ENCODE results near the gene SLC2A9.

Gene SLC2A9

GRCh38 chr4:10031668-10032590, 10.6 kb upstream of the SLC2A9 start:
- H3K4me1 ChIP-seq (ENCODE audit: insufficient read depth, insufficient read length) = peaks cover 4% of the 10 kb centered on the region
- H3K36me3 ChIP-seq (ENCODE audit: insufficient read depth, insufficient read length, low read length) = no peaks in the 10 kb centered on the region
- no peak overlapping the region for H3K9ac ChIP-seq (ENCODE audit: insufficient read length, low read depth)
- TF ChIP-seq YY1 (IDR thresholded peaks at IDR 0.05; ENCODE audit: insufficient read depth, insufficient read length) (no peak), ZNF274 (IDR thresholded peaks at IDR 0.05; ENCODE audit: low read depth, low read length) (no peak), SUZ12 (IDR thresholded peaks at IDR 0.05; ENCODE audit: extremely low read depth, insufficient read depth, insufficient read length) (no peak)
- no peak overlapping the region for H3K4me3 ChIP-seq (ENCODE audit: insufficient read length, low read depth)
- no peaks in the 10 kb centered on the region for H3K27me3 ChIP-seq (ENCODE audit: insufficient read depth, insufficient read length)
- DNase-seq (ENCODE audit: low read depth, low spot score) = peak; percentile 39
- no peaks in the 10 kb centered on the region for H3K9me3 ChIP-seq (ENCODE audit: insufficient read depth, low read length)

GRCh38 chr4:10030972-10031667, 9.8 kb upstream of the SLC2A9 start:
- TF ChIP-seq YY1 (IDR thresholded peaks at IDR 0.05; ENCODE audit: insufficient read depth, insufficient read length) (no peak), SUZ12 (IDR thresholded peaks at IDR 0.05; ENCODE audit: extremely low read depth, insufficient read depth, insufficient read length) (no peak), ZNF274 (IDR thresholded peaks at IDR 0.05; ENCODE audit: low read depth, low read length) (no peak)
- Histone ChIP-seq H3K4me3 (ENCODE audit: insufficient read length, low read depth) (no peak overlapping the region), H3K9me3 (ENCODE audit: insufficient read depth, low read length) (no peaks in the 10 kb centered on the region), H3K9ac (ENCODE audit: insufficient read length, low read depth) (no peak overlapping the region), H3K36me3 (ENCODE audit: insufficient read depth, insufficient read length, low read length) (no peaks in the 10 kb centered on the region), H3K27me3 (ENCODE audit: insufficient read depth, insufficient read length) (no peaks in the 10 kb centered on the region), H3K4me1 (ENCODE audit: insufficient read depth, insufficient read length) (peaks cover 4% of the 10 kb centered on the region)
- no peak for DNase-seq (ENCODE audit: low read depth, low spot score)

- no peak for TF ChIP-seq SUZ12 (IDR thresholded peaks at IDR 0.05; ENCODE audit: extremely low read depth, insufficient read depth, insufficient read length)
- no peak for TF ChIP-seq YY1 (IDR thresholded peaks at IDR 0.05; ENCODE audit: insufficient read depth, insufficient read length)
- no peak for TF ChIP-seq ZNF274 (IDR thresholded peaks at IDR 0.05; ENCODE audit: low read depth, low read length)
- Histone ChIP-seq H3K36me3 (ENCODE audit: insufficient read depth, insufficient read length, low read length) (no peaks in the 10 kb centered on the region), H3K4me3 (ENCODE audit: insufficient read length, low read depth) (no peak overlapping the region), H3K9me3 (ENCODE audit: insufficient read depth, low read length) (no peaks in the 10 kb centered on the region), H3K27me3 (ENCODE audit: insufficient read depth, insufficient read length) (peaks cover 12% of the 10 kb centered on the region), H3K9ac (ENCODE audit: insufficient read length, low read depth) (no peak overlapping the region), H3K4me1 (ENCODE audit: insufficient read depth, insufficient read length) (peaks cover 4% of the 10 kb centered on the region)
- DNase-seq (ENCODE audit: low read depth, low spot score) = no peak
Observed at GRCh38 chr4:10029403-10029802, 8.1 kb upstream of the SLC2A9 start.

GRCh38 chr4:10028910-10029309, 7.6 kb upstream of the SLC2A9 start:
- Histone ChIP-seq H3K4me1 (ENCODE audit: insufficient read depth, insufficient read length) (peaks cover 4% of the 10 kb centered on the region), H3K9ac (ENCODE audit: insufficient read length, low read depth) (no peak overlapping the region), H3K9me3 (ENCODE audit: insufficient read depth, low read length) (no peaks in the 10 kb centered on the region), H3K27me3 (ENCODE audit: insufficient read depth, insufficient read length) (peaks cover 14% of the 10 kb centered on the region), H3K36me3 (ENCODE audit: insufficient read depth, insufficient read length, low read length) (no peaks in the 10 kb centered on the region), H3K4me3 (ENCODE audit: insufficient read length, low read depth) (no peak overlapping the region)
- no peak for DNase-seq (ENCODE audit: low read depth, low spot score)
- TF ChIP-seq YY1 (IDR thresholded peaks at IDR 0.05; ENCODE audit: insufficient read depth, insufficient read length) (no peak), SUZ12 (IDR thresholded peaks at IDR 0.05; ENCODE audit: extremely low read depth, insufficient read depth, insufficient read length) (no peak), ZNF274 (IDR thresholded peaks at IDR 0.05; ENCODE audit: low read depth, low read length) (no peak)

DNA sequence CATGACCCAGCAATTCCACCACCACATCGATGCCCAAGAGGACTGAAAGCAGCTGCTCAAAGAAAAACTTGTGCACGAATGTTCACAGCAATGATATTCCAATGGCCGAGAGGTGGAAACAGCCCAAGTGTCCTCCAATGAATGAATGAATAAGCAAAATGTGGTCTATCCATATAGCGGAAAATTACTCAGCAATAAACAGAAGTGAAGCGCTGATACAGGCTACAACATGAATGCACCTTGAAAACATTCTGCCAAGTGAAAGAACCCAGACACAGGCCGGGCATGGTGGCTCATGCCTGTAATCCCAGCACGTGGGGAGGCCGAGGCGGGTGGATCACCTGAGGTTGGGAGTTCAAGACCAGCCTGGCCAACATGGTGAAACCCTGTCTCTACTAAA, 5.2 kb upstream of the SLC2A9 start:
- Histone ChIP-seq H3K4me1 (ENCODE audit: insufficient read depth, insufficient read length) (peaks cover 4% of the 10 kb centered on the region), H3K36me3 (ENCODE audit: insufficient read depth, insufficient read length, low read length) (no peaks in the 10 kb centered on the region)
- TF ChIP-seq ZNF274 (IDR thresholded peaks at IDR 0.05; ENCODE audit: low read depth, low read length) = no peak
- no peak for TF ChIP-seq SUZ12 (IDR thresholded peaks at IDR 0.05; ENCODE audit: extremely low read depth, insufficient read depth, insufficient read length)
- TF ChIP-seq YY1 (IDR thresholded peaks at IDR 0.05; ENCODE audit: insufficient read depth, insufficient read length) = no peak

DNA sequence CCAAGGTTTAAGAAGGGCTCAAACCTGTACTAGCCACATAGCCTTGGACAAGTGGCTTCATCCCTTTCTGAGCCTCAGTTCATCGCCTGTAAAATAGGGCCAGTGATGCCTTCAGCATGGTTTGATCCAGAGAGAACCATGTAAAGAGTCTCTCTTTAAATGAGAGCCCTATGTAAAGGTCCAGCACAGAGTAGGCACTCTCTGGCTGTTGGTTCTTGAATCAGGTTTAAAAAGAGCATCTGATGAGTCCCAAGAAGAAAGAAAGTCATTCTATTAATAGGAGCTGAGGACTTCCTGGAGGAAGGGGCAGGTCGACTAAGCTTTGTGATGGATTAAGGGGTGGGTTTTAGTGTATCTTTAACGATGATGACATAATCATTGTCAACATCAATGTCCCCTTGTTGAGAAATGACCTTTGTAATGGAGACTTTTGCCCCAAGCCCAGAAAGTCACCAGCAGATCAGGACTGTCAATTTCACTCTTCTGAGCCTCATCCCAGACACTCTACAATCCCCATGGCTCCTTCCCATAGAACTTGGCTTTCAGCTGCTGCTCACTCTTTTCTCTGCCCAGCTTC, 4.0 kb upstream of the SLC2A9 start:
- DNase-seq (ENCODE audit: low read depth, low spot score) = no peak
- Histone ChIP-seq H3K4me3 (ENCODE audit: insufficient read length, low read depth) (no peak overlapping the region), H3K36me3 (ENCODE audit: insufficient read depth, insufficient read length, low read length) (no peaks in the 10 kb centered on the region), H3K4me1 (ENCODE audit: insufficient read depth, insufficient read length) (peaks cover 7% of the 10 kb centered on the region), H3K9ac (ENCODE audit: insufficient read length, low read depth) (no peak overlapping the region), H3K9me3 (ENCODE audit: insufficient read depth, low read length) (no peaks in the 10 kb centered on the region), H3K27me3 (ENCODE audit: insufficient read depth, insufficient read length) (peaks cover 22% of the 10 kb centered on the region)
- no peak for TF ChIP-seq ZNF274 (IDR thresholded peaks at IDR 0.05; ENCODE audit: low read depth, low read length)

More for the DNA sequence above, 5.2 kb upstream of the SLC2A9 start:
- no peak overlapping the region for H3K4me3 ChIP-seq (ENCODE audit: insufficient read length, low read depth)
- no peak overlapping the region for H3K9ac ChIP-seq (ENCODE audit: insufficient read length, low read depth)
- no peaks in the 10 kb centered on the region for H3K9me3 ChIP-seq (ENCODE audit: insufficient read depth, low read length)
- peaks cover 14% of the 10 kb centered on the region for H3K27me3 ChIP-seq (ENCODE audit: insufficient read depth, insufficient read length)
- DNase-seq (ENCODE audit: low read depth, low spot score) = no peak

DNA sequence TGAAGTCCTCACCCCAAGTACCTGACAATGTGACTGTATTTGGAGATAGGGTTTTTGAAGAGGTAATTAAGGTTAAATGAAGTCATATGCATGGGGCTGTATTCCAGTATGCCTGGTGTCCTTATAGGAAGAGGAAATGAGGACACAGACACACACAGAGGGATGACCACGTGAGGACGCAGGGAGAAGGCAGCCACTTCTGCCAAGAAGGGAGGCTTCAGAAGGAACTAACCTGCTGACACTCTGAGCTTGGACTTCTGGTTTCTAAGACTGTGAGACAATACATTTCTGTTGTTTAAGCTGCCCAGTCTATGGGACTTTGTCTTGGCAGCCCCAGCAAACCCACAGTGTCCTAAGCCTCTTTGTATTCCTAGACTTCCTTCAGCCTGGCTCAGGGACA, 3.0 kb upstream of the SLC2A9 start:
- no peaks in the 10 kb centered on the region for H3K9me3 ChIP-seq (ENCODE audit: insufficient read depth, low read length)
- H3K9ac ChIP-seq (ENCODE audit: insufficient read length, low read depth) = no peak overlapping the region

More for the DNA sequence above, 3.0 kb upstream of the SLC2A9 start:
- H3K27me3 ChIP-seq (ENCODE audit: insufficient read depth, insufficient read length) = peaks cover 31% of the 10 kb centered on the region
- TF ChIP-seq ZNF274 (IDR thresholded peaks at IDR 0.05; ENCODE audit: low read depth, low read length) (no peak), YY1 (IDR thresholded peaks at IDR 0.05; ENCODE audit: insufficient read depth, insufficient read length) (no peak), SUZ12 (IDR thresholded peaks at IDR 0.05; ENCODE audit: extremely low read depth, insufficient read depth, insufficient read length) (no peak)
- no peak overlapping the region for H3K4me3 ChIP-seq (ENCODE audit: insufficient read length, low read depth)
- no peaks in the 10 kb centered on the region for H3K36me3 ChIP-seq (ENCODE audit: insufficient read depth, insufficient read length, low read length)
- H3K4me1 ChIP-seq (ENCODE audit: insufficient read depth, insufficient read length) = peaks cover 10% of the 10 kb centered on the region
- DNase-seq (ENCODE audit: low read depth, low spot score) = no peak

All from NT2/D1 (cell line).